ENCODE measurements around the gene EMP2.
"Not testable (repeated sequence)": the region's sequence is repeated elsewhere in the genome, so short reads cannot be mapped to it uniquely, and the experiment has no call there.

The EMP2 gene

GRCh38 chr16:10537946-10538345 lies 42.5 kb downstream of the EMP2 start:
- H3K36me3 ChIP-seq (ENCODE audit: control insufficient read depth, insufficient read depth, low read length), result no peaks in the 10 kb centered on the region
- H3K4me3 ChIP-seq (ENCODE audit: insufficient read depth, low read depth, low read length), result no peak overlapping the region
- WGBS, 2 experiments, result 94% methylated on average over 15 of the region's 15 CpGs
- no peaks in the 10 kb centered on the region for H3K27me3 ChIP-seq (ENCODE audit: control insufficient read depth, insufficient read depth, low read length, poor library complexity, severe bottlenecking)
- H3K4me1 ChIP-seq (ENCODE audit: control insufficient read depth, insufficient read depth, low read length), result no peaks in the 10 kb centered on the region
- H3K9me3 ChIP-seq (ENCODE audit: control insufficient read depth, low read length), result no peaks in the 10 kb centered on the region
- no peak overlapping the region for H3K27ac ChIP-seq (ENCODE audit: insufficient read depth, low read depth, low read length, poor library complexity, severe bottlenecking)

GRCh38 chr16:10536814-10537389 lies 43.5 kb downstream of the EMP2 start:
- no peaks in the 10 kb centered on the region for H3K9me3 ChIP-seq (ENCODE audit: control insufficient read depth, low read length)
- H3K27ac ChIP-seq (ENCODE audit: insufficient read depth, low read depth, low read length, poor library complexity, severe bottlenecking), result no peak overlapping the region
- H3K4me3 ChIP-seq (ENCODE audit: insufficient read depth, low read depth, low read length), result no peak overlapping the region
- 91 to 95% methylated on average over 5 of the region's 5 CpGs for WGBS, 2 experiments
- H3K27me3 ChIP-seq (ENCODE audit: control insufficient read depth, insufficient read depth, low read length, poor library complexity, severe bottlenecking), result no peaks in the 10 kb centered on the region
- H3K36me3 ChIP-seq (ENCODE audit: control insufficient read depth, insufficient read depth, low read length), result no peaks in the 10 kb centered on the region
- no peaks in the 10 kb centered on the region for H3K4me1 ChIP-seq (ENCODE audit: control insufficient read depth, insufficient read depth, low read length)

DNA sequence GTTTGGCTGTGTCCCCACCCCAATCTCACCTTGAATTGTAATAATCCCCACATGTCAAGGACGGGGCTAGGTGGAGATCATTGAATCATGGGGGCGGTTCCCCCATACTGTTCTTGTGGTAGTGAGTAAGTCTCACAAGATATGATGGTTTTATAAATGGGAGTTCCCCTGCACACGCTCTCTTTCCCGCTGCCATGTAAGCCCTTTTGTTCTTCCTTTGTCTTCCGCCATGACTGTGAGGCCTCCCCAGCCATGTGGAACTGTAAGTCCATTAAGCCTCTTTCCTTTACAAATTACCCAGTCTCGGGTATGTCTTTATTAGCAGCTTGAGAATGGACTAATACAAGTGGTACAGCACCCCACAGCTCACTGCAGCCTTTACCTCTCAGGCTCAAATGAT lies 44.1 kb downstream of the EMP2 start:
- not testable (repeated sequence) for H3K36me3 ChIP-seq (ENCODE audit: control insufficient read depth, insufficient read depth, low read length); H3K27me3 ChIP-seq (ENCODE audit: control insufficient read depth, insufficient read depth, low read length, poor library complexity, severe bottlenecking); H3K4me3 ChIP-seq (ENCODE audit: insufficient read depth, low read depth, low read length); H3K4me1 ChIP-seq (ENCODE audit: control insufficient read depth, insufficient read depth, low read length); H3K9me3 ChIP-seq (ENCODE audit: control insufficient read depth, low read length); H3K27ac ChIP-seq (ENCODE audit: insufficient read depth, low read depth, low read length, poor library complexity, severe bottlenecking)
- 92 to 94% methylated on average over 6 of the region's 6 CpGs for WGBS, 2 experiments

- WGBS, 2 experiments, result 93 to 94% methylated on average over 10 of the region's 10 CpGs
- Histone ChIP-seq H3K36me3 (ENCODE audit: control insufficient read depth, insufficient read depth, low read length) (no peaks in the 10 kb centered on the region), H3K4me3 (ENCODE audit: insufficient read depth, low read depth, low read length) (no peak overlapping the region)
Measured at GRCh38 chr16:10535461-10535860, 44.9 kb downstream of the EMP2 start.

DNA sequence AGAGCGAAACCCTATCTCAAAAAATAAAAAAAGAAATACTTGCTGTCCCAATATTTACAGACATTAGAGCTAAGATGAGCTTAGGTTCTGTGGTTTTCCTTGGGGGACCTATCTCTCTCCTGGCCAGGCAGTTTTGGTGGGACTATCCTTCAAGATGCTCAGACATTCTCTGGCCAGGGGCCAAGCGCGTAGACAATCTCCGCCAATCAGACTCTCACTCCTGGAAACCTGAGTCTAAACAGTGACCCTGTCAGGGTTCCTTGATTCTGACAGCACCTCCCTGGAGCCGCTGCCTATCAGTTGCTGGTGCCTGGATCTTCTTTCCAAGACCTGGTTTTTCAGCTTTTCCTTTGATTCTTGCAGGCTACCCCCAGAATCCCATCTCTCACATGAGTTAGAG lies 45.6 kb downstream of the EMP2 start:
- Histone ChIP-seq H3K9me3 (ENCODE audit: control insufficient read depth, low read length) (no peaks in the 10 kb centered on the region), H3K36me3 (ENCODE audit: control insufficient read depth, insufficient read depth, low read length) (no peaks in the 10 kb centered on the region), H3K4me1 (ENCODE audit: control insufficient read depth, insufficient read depth, low read length) (no peaks in the 10 kb centered on the region), H3K4me3 (ENCODE audit: insufficient read depth, low read depth, low read length) (no peak overlapping the region), H3K27me3 (ENCODE audit: control insufficient read depth, insufficient read depth, low read length, poor library complexity, severe bottlenecking) (no peaks in the 10 kb centered on the region), H3K27ac (ENCODE audit: insufficient read depth, low read depth, low read length, poor library complexity, severe bottlenecking) (no peak overlapping the region)
- 93 to 96% methylated on average over 5 of the region's 5 CpGs for WGBS, 2 experiments

More at GRCh38 chr16:10535461-10535860, 44.9 kb downstream of the EMP2 start:
- Histone ChIP-seq H3K27ac (ENCODE audit: insufficient read depth, low read depth, low read length, poor library complexity, severe bottlenecking) (no peak overlapping the region), H3K27me3 (ENCODE audit: control insufficient read depth, insufficient read depth, low read length, poor library complexity, severe bottlenecking) (no peaks in the 10 kb centered on the region), H3K4me1 (ENCODE audit: control insufficient read depth, insufficient read depth, low read length) (no peaks in the 10 kb centered on the region), H3K9me3 (ENCODE audit: control insufficient read depth, low read length) (no peaks in the 10 kb centered on the region)

GRCh38 chr16:10533612-10534011 lies 46.8 kb downstream of the EMP2 start:
- WGBS, 2 experiments, result 90 to 95% methylated on average over 4 of the region's 4 CpGs
- H3K27me3 ChIP-seq (ENCODE audit: control insufficient read depth, insufficient read depth, low read length, poor library complexity, severe bottlenecking); H3K9me3 ChIP-seq (ENCODE audit: control insufficient read depth, low read length); H3K4me3 ChIP-seq (ENCODE audit: insufficient read depth, low read depth, low read length); H3K27ac ChIP-seq (ENCODE audit: insufficient read depth, low read depth, low read length, poor library complexity, severe bottlenecking); H3K4me1 ChIP-seq (ENCODE audit: control insufficient read depth, insufficient read depth, low read length); H3K36me3 ChIP-seq (ENCODE audit: control insufficient read depth, insufficient read depth, low read length): not testable (repeated sequence)

DNA sequence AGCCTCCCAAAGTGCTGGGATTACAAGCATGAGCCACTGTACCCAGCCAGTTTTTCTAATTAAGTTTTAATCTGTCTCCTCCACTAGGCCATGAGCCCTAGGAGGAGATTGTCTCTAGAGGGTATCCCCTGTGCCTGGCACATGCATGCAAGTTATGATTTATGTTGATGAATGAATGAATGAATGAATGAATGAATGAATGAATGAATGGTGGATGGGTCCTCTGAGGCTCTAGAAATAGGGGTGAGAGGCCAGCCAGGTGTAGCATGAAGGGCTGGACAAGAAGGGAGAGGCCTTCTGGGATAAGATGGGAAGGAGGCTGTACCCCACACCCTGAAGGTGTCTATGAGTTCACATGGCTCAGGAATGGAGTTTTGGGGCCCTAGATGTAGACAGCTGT lies 48.8 kb downstream of the EMP2 start:
- H3K27me3 ChIP-seq (ENCODE audit: control insufficient read depth, insufficient read depth, low read length, poor library complexity, severe bottlenecking), result no peaks in the 10 kb centered on the region
- H3K27ac ChIP-seq (ENCODE audit: insufficient read depth, low read depth, low read length, poor library complexity, severe bottlenecking), result no peak overlapping the region
- no peaks in the 10 kb centered on the region for H3K9me3 ChIP-seq (ENCODE audit: control insufficient read depth, low read length)
- H3K4me3 ChIP-seq (ENCODE audit: insufficient read depth, low read depth, low read length), result no peak overlapping the region
- H3K4me1 ChIP-seq (ENCODE audit: control insufficient read depth, insufficient read depth, low read length), result no peaks in the 10 kb centered on the region
- H3K36me3 ChIP-seq (ENCODE audit: control insufficient read depth, insufficient read depth, low read length), result no peaks in the 10 kb centered on the region

DNA sequence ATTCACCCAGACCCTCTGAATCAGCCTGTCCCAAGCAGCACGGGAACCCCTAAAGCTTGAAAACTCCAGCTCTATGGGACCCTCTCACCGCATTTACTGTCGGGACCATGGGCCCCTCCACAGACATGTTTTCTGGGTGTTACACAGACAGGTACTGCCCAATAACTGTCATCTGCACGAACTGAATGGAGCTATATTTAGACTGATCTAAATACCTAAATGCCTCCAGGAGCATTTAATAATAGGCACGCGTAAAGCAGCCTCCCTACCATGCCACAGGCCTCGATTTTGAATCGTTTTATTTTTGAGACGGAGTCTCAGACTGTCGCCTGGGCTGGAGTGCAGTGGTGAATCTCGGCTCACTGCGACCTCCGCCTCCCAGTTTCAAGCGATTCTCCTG lies 49.7 kb downstream of the EMP2 start:
- 87 to 93% methylated on average over 14 of the region's 14 CpGs for WGBS, 2 experiments
- H3K4me3 ChIP-seq (ENCODE audit: insufficient read depth, low read depth, low read length), result no peak overlapping the region
- no peaks in the 10 kb centered on the region for H3K4me1 ChIP-seq (ENCODE audit: control insufficient read depth, insufficient read depth, low read length)
- no peaks in the 10 kb centered on the region for H3K9me3 ChIP-seq (ENCODE audit: control insufficient read depth, low read length)
- H3K36me3 ChIP-seq (ENCODE audit: control insufficient read depth, insufficient read depth, low read length), result no peaks in the 10 kb centered on the region
- no peak overlapping the region for H3K27ac ChIP-seq (ENCODE audit: insufficient read depth, low read depth, low read length, poor library complexity, severe bottlenecking)
- no peaks in the 10 kb centered on the region for H3K27me3 ChIP-seq (ENCODE audit: control insufficient read depth, insufficient read depth, low read length, poor library complexity, severe bottlenecking)

- no peaks in the 10 kb centered on the region for H3K36me3 ChIP-seq (ENCODE audit: control insufficient read depth, insufficient read depth, low read length)
- 84 to 87% methylated on average over 1 of the region's 1 CpG for WGBS, 2 experiments
Measured at GRCh38 chr16:10529895-10530669, 50.3 kb downstream of the EMP2 start.

GRCh38 chr16:10528635-10529034 lies 51.8 kb downstream of the EMP2 start:
- H3K9me3 ChIP-seq (ENCODE audit: control insufficient read depth, low read length), result no peaks in the 10 kb centered on the region
- no peaks in the 10 kb centered on the region for H3K27me3 ChIP-seq (ENCODE audit: control insufficient read depth, insufficient read depth, low read length, poor library complexity, severe bottlenecking)
- H3K4me3 ChIP-seq (ENCODE audit: insufficient read depth, low read depth, low read length), result no peak overlapping the region
- 94 to 96% methylated on average over 6 to 8 of the region's 8 CpGs for WGBS, 2 experiments
- H3K4me1 ChIP-seq (ENCODE audit: control insufficient read depth, insufficient read depth, low read length), result no peaks in the 10 kb centered on the region
- H3K36me3 ChIP-seq (ENCODE audit: control insufficient read depth, insufficient read depth, low read length), result no peaks in the 10 kb centered on the region
- no peak overlapping the region for H3K27ac ChIP-seq (ENCODE audit: insufficient read depth, low read depth, low read length, poor library complexity, severe bottlenecking)

More at GRCh38 chr16:10529895-10530669, 50.3 kb downstream of the EMP2 start:
- no peak overlapping the region for H3K27ac ChIP-seq (ENCODE audit: insufficient read depth, low read depth, low read length, poor library complexity, severe bottlenecking)
- no peaks in the 10 kb centered on the region for H3K4me1 ChIP-seq (ENCODE audit: control insufficient read depth, insufficient read depth, low read length)
- H3K4me3 ChIP-seq (ENCODE audit: insufficient read depth, low read depth, low read length), result no peak overlapping the region
- no peaks in the 10 kb centered on the region for H3K27me3 ChIP-seq (ENCODE audit: control insufficient read depth, insufficient read depth, low read length, poor library complexity, severe bottlenecking)
- no peaks in the 10 kb centered on the region for H3K9me3 ChIP-seq (ENCODE audit: control insufficient read depth, low read length)

All from ectodermal cell (in vitro differentiated cells).